Measurements from ENCODE around the gene RASAL2. TPM values are rescaled to one million over a fixed set of nuclear protein-coding genes. Genes with fewer than 3 reads are reported as not detected.

RASAL2 gene
- polyA plus RNA-seq, 1 experiment: 27.7 TPM

DNA sequence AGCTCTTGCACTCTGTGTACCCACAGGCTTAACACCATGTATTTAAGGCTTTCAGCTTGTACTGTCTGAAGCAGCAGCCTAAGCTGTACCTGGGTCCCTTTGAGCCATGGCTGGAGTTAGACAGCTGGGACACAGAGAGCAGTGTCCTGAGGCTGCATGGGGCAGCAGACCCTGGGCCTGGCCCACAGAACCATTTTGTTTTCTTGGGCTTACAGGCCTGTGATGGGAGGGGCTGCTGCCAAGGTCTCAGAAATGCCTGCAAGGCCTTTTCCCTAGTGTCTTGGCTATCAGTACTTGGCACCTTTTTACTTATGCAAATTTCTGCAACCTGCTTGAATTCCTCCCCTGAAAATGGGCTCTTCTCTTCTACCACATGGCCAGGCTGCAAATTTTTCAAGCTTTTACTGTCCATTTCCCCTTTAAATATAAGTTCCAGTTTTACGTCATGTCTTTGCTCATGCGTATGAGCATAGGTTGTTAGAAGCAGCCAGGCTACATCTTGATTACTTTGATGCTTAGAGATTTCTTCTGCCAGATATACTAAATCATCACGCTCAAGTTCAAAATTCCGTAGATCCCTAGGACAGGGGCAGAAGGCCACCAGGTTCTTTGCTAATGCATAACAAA is 259.0 kb downstream of the RASAL2 start:
- H3K36me3 ChIP-seq (ENCODE audit: control insufficient read depth, insufficient read depth, low read length): no peaks in the 10 kb centered on the region
- H3K4me3 ChIP-seq (ENCODE audit: low read depth, low read length): no peak overlapping the region
- POLR2A ChIA-PET: no interaction called here
- no peak for DNase-seq (ENCODE audit: low read depth)
- CTCF ChIA-PET: interaction anchor here (0.5 to 1.6 kb wide), 4 partner anchors 8 to 229 kb away, joined by 3 read pairs; no protein-coding TSS in a partner anchor
- no peaks in the 10 kb centered on the region for H3K27me3 ChIP-seq (ENCODE audit: control insufficient read depth, insufficient read depth, low read length)
- TF ChIP-seq, protein P1, sequence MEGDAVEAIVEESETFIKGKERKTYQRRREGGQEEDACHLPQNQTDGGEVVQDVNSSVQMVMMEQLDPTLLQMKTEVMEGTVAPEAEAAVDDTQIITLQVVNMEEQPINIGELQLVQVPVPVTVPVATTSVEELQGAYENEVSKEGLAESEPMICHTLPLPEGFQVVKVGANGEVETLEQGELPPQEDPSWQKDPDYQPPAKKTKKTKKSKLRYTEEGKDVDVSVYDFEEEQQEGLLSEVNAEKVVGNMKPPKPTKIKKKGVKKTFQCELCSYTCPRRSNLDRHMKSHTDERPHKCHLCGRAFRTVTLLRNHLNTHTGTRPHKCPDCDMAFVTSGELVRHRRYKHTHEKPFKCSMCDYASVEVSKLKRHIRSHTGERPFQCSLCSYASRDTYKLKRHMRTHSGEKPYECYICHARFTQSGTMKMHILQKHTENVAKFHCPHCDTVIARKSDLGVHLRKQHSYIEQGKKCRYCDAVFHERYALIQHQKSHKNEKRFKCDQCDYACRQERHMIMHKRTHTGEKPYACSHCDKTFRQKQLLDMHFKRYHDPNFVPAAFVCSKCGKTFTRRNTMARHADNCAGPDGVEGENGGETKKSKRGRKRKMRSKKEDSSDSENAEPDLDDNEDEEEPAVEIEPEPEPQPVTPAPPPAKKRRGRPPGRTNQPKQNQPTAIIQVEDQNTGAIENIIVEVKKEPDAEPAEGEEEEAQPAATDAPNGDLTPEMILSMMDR (IDR thresholded peaks at IDR 0.05; ENCODE audit: insufficient read depth, low read depth, low read length): no peak

DNA sequence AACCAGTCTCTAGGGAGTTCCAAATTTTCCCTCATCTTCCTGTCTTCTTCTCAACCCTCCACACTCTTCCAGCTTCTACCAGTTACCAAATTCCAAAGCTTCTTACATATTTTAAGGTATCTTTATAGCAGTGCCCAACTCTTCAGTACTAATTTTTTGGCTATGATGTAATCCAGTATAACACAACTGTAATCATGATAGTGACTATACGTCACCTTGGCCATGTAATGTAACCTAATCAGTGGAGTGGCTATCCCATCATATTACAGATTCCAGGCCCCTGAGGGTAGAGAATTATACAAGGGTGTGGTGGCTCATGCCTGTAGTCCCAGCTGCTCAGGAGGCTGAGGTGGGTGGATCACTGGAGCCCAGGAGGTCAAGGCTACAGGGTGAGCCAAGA is 259.6 kb downstream of the RASAL2 start:
- ChIA-PET POLR2A (interaction anchor here (0.6 kb wide), 1 partner anchor 13 kb away, joined by 5 read pairs; no protein-coding TSS in a partner anchor), CTCF (interaction anchor here (0.5 to 1.6 kb wide), 2 partner anchors 9 to 11 kb away, joined by 3 read pairs; no protein-coding TSS in a partner anchor)
- DNase-seq (ENCODE audit: low read depth): no peak
- H3K36me3 ChIP-seq (ENCODE audit: control insufficient read depth, insufficient read depth, low read length): no peaks in the 10 kb centered on the region
- TF ChIP-seq, protein P1 (IDR thresholded peaks at IDR 0.05; ENCODE audit: insufficient read depth, low read depth, low read length): no peak
- no peaks in the 10 kb centered on the region for H3K27me3 ChIP-seq (ENCODE audit: control insufficient read depth, insufficient read depth, low read length)
- no peak overlapping the region for H3K4me3 ChIP-seq (ENCODE audit: low read depth, low read length)

DNA sequence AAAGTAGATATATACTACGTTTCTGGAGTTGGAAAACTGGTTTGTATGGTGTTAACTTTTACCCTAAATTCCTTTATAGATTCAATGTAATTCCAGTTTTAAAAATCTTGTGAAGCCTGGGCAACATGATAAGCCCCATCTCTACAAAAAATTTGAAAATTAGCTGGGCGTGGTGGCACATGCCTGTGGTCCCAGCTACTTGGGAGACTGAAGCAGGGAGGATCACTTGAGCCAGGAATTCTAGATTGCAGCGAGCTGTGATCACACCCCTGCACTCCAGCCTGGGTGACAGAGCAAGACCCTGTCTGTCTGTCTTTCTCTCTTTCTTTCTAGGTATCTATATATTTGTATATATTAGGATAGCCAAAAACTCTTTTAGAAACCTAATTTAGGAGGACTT is 260.9 kb downstream of the RASAL2 start:
- Histone ChIP-seq H3K27me3 (ENCODE audit: control insufficient read depth, insufficient read depth, low read length) (no peaks in the 10 kb centered on the region), H3K36me3 (ENCODE audit: control insufficient read depth, insufficient read depth, low read length) (no peaks in the 10 kb centered on the region), H3K4me3 (ENCODE audit: low read depth, low read length) (no peak overlapping the region)
- TF ChIP-seq, protein P1 (IDR thresholded peaks at IDR 0.05; ENCODE audit: insufficient read depth, low read depth, low read length): no peak
- CTCF ChIA-PET: interaction anchor here (1.4 kb wide), 1 partner anchor 12 kb away, joined by 4 read pairs; no protein-coding TSS in a partner anchor
- POLR2A ChIA-PET: no interaction called here
- no peak for DNase-seq (ENCODE audit: low read depth)

DNA sequence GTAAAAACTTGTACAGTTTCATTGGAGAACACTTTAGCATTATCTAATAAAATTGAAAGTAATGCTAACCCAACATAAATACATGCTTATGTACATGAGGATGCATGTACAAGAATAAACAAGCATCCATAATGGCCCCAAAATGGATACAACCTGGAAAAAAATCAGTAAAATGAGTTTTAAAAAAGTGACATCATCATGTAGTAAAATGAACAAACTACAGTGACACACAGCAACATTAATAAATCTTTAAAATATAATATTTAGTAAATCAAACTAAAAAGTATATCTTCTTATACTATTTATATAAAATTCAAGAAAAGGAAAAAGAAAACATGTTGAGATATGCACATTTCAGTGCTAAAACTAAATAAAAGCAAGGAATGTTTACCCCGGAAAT is 262.4 kb downstream of the RASAL2 start:
- TF ChIP-seq, protein P1 (IDR thresholded peaks at IDR 0.05; ENCODE audit: insufficient read depth, low read depth, low read length): no peak
- POLR2A ChIA-PET: no interaction called here
- no peak overlapping the region for H3K4me3 ChIP-seq (ENCODE audit: low read depth, low read length)
- no peaks in the 10 kb centered on the region for H3K36me3 ChIP-seq (ENCODE audit: control insufficient read depth, insufficient read depth, low read length)
- CTCF ChIA-PET: no interaction called here
- H3K27me3 ChIP-seq (ENCODE audit: control insufficient read depth, insufficient read depth, low read length): no peaks in the 10 kb centered on the region
- DNase-seq (ENCODE audit: low read depth): no peak

DNA sequence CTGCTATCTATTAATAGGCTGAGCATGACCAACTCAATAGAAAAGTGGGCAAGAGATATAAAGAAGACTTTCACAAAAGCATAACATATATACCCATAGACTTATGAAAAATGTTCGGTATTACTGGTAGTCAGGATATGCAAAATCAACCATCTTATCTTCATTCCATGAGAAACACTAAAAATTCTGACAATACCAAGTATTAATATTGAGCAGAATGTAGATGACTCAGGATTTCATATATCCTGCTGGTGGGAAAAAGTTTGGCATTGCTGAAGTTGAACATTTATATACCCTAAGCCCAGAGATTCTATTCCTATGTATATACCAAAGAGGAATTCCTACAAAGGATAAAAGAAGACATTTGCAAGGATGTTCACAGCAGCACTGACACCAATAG is 264.6 kb downstream of the RASAL2 start:
- ChIA-PET POLR2A (no interaction called here), CTCF (no interaction called here)
- DNase-seq (ENCODE audit: low read depth): no peak

More for the DNA sequence above, 264.6 kb downstream of the RASAL2 start:
- Histone ChIP-seq H3K27me3 (ENCODE audit: control insufficient read depth, insufficient read depth, low read length) (no peaks in the 10 kb centered on the region), H3K36me3 (ENCODE audit: control insufficient read depth, insufficient read depth, low read length) (no peaks in the 10 kb centered on the region), H3K4me3 (ENCODE audit: low read depth, low read length) (no peak overlapping the region)
- TF ChIP-seq, protein P1 (IDR thresholded peaks at IDR 0.05; ENCODE audit: insufficient read depth, low read depth, low read length): no peak
